K562 (cell line): Measurements from ENCODE around the gene USP32. TPM values are rescaled to one million over a fixed set of nuclear protein-coding genes. Genes with fewer than 3 reads are reported as not detected.
A peak's percentile ranks its signal among the peaks of the same experiment; 100 is the strongest.

ENCODE experiments used
- ATAC-seq: fragments of 200-7000 bp; cut with Tn5 transposase; 3 replicates; pipeline ENCODE4 v1.9.1; 2020; ENCODE audit warnings: moderate library complexity
- BruUV-seq: library from RNA; stranded (reverse); fragments of 400-500 nt; replicated peaks from 2 replicates; lab custom pipeline; 2021; lab: Mats Ljungman, UMichigan
- CTCF ChIA-PET: fragments of 300-600 bp; formaldehyde crosslinking; extraction: SDS; loops from one replicate; lab custom pipeline; 2021; ENCODE audit warnings: low intra/inter-chr PET ratio; lab: Yijun Ruan, JAX
- POLR2A ChIA-PET: fragments of 300-600, 350-650 bp; sonication (Branson Sonifier 250); formaldehyde crosslinking; extraction: SDS; loops from one replicate; lab custom pipeline; 2021; ENCODE audit warnings: antibody characterized with exemption, inconsistent platforms; lab: Yijun Ruan, JAX
- DNase-seq, 4 experiments: peaks; one replicate each; pipeline versions ENCODE4 v3.0.0 to v3.0.0-alpha.2; 2011 to 2018; ENCODE audit warnings: low spot score in 3 of 4, mixed read lengths in 3 of 4; ENCODE audit errors: extremely low read depth in 1 of 4
- FAIRE-seq: peaks from 2 replicates; lab custom pipeline; 2011; peaks lifted over from hg19 to GRCh38; lab: Jason Lieb, UNC
- H2AFZ ChIP-seq: 2 replicates; pipeline ENCODE4 v1.6.0; 2011; ENCODE audit warnings: low read depth, low read length, control low read depth, inconsistent platforms
- H3K27ac ChIP-seq: fragments of 200-600 bp; 3 replicates; pipeline ENCODE4 v1.8.0; 2011; ENCODE audit warnings: low read depth, mild to moderate bottlenecking, control low read depth, inconsistent platforms, low read length, moderate library complexity, mixed read lengths; ENCODE audit errors: extremely low read depth
- H3K27me3 ChIP-seq, 2 experiments: fragments of 300-600 bp in 1 of 2; 2 replicates in 1 of 2; 3 replicates in 1 of 2; pipeline versions ENCODE4 v1.6.0 to v1.8.0; 2011; ENCODE audit warnings: inconsistent platforms in 2 of 2, low read length in 2 of 2, mild to moderate bottlenecking in 1 of 2, mixed read lengths in 1 of 2, moderate library complexity in 1 of 2; ENCODE audit not compliant: control insufficient read depth in 2 of 2, insufficient read depth in 2 of 2
- H3K36me3 ChIP-seq: fragments of 300-600 bp; 3 replicates; pipeline ENCODE4 v1.8.0; 2011; ENCODE audit warnings: mild to moderate bottlenecking, low read length, inconsistent platforms; ENCODE audit not compliant: control insufficient read depth, insufficient read depth
- H3K4me1 ChIP-seq, 2 experiments: fragments of 200-600 bp in 1 of 2; replicated peaks in 1 of 2; 2 replicates in 1 of 2; 3 replicates in 1 of 2; pipeline versions ENCODE4 v1.5.1 to v1.8.0; 2011; ENCODE audit warnings: inconsistent platforms in 2 of 2, low read length in 2 of 2, mild to moderate bottlenecking in 1 of 2, mixed read lengths in 1 of 2, moderate library complexity in 1 of 2; ENCODE audit not compliant: control insufficient read depth in 2 of 2, insufficient read depth in 2 of 2
- H3K4me2 ChIP-seq: 2 replicates; pipeline ENCODE4 v1.6.1; 2011; ENCODE audit warnings: low read length, control low read depth, inconsistent platforms, mixed read lengths; ENCODE audit not compliant: insufficient read depth
- H3K4me3 ChIP-seq: fragments of 200-600 bp; sonication (generic), shearing (Covaris generic); 2 replicates; pipeline ENCODE4 v1.5.1; 2016; ENCODE audit warnings: control low read depth, inconsistent platforms
- H3K79me2 ChIP-seq: fragments of 200-600 bp; 3 replicates; pipeline ENCODE4 v1.8.0; 2011; ENCODE audit warnings: low read length, inconsistent platforms; ENCODE audit not compliant: control insufficient read depth, insufficient read depth
- H3K9ac ChIP-seq, 2 experiments: 2 replicates each; pipeline versions ENCODE4 v1.6.0 to v1.6.1; 2011; ENCODE audit warnings: low read depth in 2 of 2, low read length in 2 of 2, control low read depth in 1 of 2, inconsistent platforms in 1 of 2, mild to moderate bottlenecking in 1 of 2, mixed read lengths in 1 of 2; ENCODE audit not compliant: insufficient read depth in 1 of 2
- H3K9me1 ChIP-seq: one replicate; pipeline ENCODE4 v1.6.0; 2011; ENCODE audit warnings: inconsistent platforms, mild to moderate bottlenecking, low read length, moderate library complexity; ENCODE audit not compliant: control insufficient read depth, insufficient read depth
- H3K9me3 ChIP-seq: replicated peaks from 2 replicates; pipeline ENCODE4 v1.5.1; 2011; ENCODE audit warnings: low read depth, low read length, inconsistent platforms; ENCODE audit not compliant: control insufficient read depth, insufficient read depth
- H4K20me1 ChIP-seq: replicated peaks from 2 replicates; pipeline ENCODE4 v1.6.1; 2011; ENCODE audit warnings: low read length, inconsistent platforms, mixed read lengths; ENCODE audit not compliant: control insufficient read depth, insufficient read depth
- DIDO1 ChIP-seq: fragments of 450-650 bp; IDR thresholded peaks from 2 replicates; pipeline ENCODE4 v1.6.1; 2016; ENCODE audit warnings: low read depth, missing biosample characterization, missing genetic modification characterization
- POLR2AphosphoS5 ChIP-seq: IDR thresholded peaks from 2 replicates; pipeline ENCODE4 v1.6.1; 2011; ENCODE audit warnings: mild to moderate bottlenecking, low read depth, low read length, moderate library complexity; ENCODE audit not compliant: control insufficient read depth, insufficient read depth
- PTBP1 ChIP-seq: fragments of 200-400 bp; formaldehyde crosslinking; IDR thresholded peaks from 2 replicates; pipeline ENCODE4 v1.6.1; 2017; ENCODE audit warnings: low read depth, low read length
- RBM39 ChIP-seq: fragments of 200-400 bp; formaldehyde crosslinking; optimal IDR thresholded peaks from 2 replicates; pipeline ENCODE3; 2018; ENCODE audit warnings: low read depth, low read length
- SREBF2 ChIP-seq: sonication (generic); formaldehyde crosslinking; IDR thresholded peaks from 2 replicates; pipeline ENCODE4 v1.4.0; 2020; ENCODE audit warnings: mild to moderate bottlenecking, missing genetic modification reagents
- ZNF316 ChIP-seq: fragments of 450-650 bp; IDR thresholded peaks from 2 replicates; pipeline ENCODE4 v1.6.1; 2016
- ZNF766 ChIP-seq: fragments of 200-800 bp; sonication (Bioruptor generic); conservative IDR thresholded peaks from 2 replicates; pipeline ENCODE4 v1.6.1; 2016; ENCODE audit warnings: missing genetic modification characterization, missing compliant biosample characterization
- WGBS: fragments of 100-300 bp; shearing (Covaris generic); methylation state at CpG from one replicate; pipeline ENCODE4 v1.1.6; 2016; ENCODE audit warnings: low coverage, mixed read lengths; ENCODE audit not compliant: insufficient coverage; ENCODE audit errors: missing lambda C conversion rate; 5-methylcytosine and 5-hydroxymethylcytosine counted together
- in situ Hi-C: fragments of 300-500 bp; cut with MboI; formaldehyde crosslinking; loops from 4 replicates; pipeline ENCODE4 v1.15.0; 2018; ENCODE audit warnings: inconsistent platforms, mixed read lengths
- intact Hi-C: fragments of 100-400 bp; cut with micrococcal nuclease; formaldehyde crosslinking; loops from 2 replicates; pipeline ENCODE4 v1.14.2; 2022
- polyA plus RNA-seq, 8 experiments: library from polyadenylated mRNA; depleted of rRNA in 4 of 8; stranded (reverse) in 5 of 8; unstranded in 3 of 8; fragments of >200 nt; fragmentation: Nextera tagmentation in 2 of 8; fragmentation: Illumina TruSeq in 1 of 8; extraction: Ambion mirVana in 2 of 8; extraction: Trizol in 1 of 8; gene quantifications; 2 replicates each; pipeline versions ENCODE4 v1.2.1 to v1.2.3, GENCODE V29; 2011 to 2014; ENCODE audit warnings: inconsistent platforms in 1 of 8, missing spikeins in 1 of 8
- total RNA-seq, 7 experiments: library from RNA; depleted of rRNA in 6 of 7; stranded (reverse); fragments of >200 nt in 6 of 7; fragmentation: Illumina TruSeq in 2 of 7; extraction: Trizol in 2 of 7; gene quantifications; 2 replicates each; pipeline versions ENCODE4 v1.2.1 to v1.2.3, GENCODE V29; 2011 to 2021; ENCODE audit warnings: low replicate concordance in 1 of 7
- TF ChIP-seq, protein P1 (sequence below): conservative IDR thresholded peaks from 2 replicates; pipeline ENCODE4 v1.6.1; 2011; ENCODE audit warnings: low read depth, mild to moderate bottlenecking, low read length; ENCODE audit not compliant: control insufficient read depth
- TF ChIP-seq, protein P2 (sequence below): fragments of 450-650 bp; IDR thresholded peaks from 2 replicates; pipeline ENCODE4 v1.6.1; 2017; ENCODE audit warnings: mild to moderate bottlenecking, moderate library complexity
- TF ChIP-seq, protein P3 (sequence below): sonication (generic); formaldehyde crosslinking; IDR thresholded peaks from 2 replicates; pipeline ENCODE4 v1.8.0; 2023; ENCODE audit warnings: mild to moderate bottlenecking, missing genetic modification reagents
- TF ChIP-seq, protein P4 (sequence below), 3 experiments: fragments of 200-800 bp in 1 of 3; fragments of 250-450 bp in 1 of 3; fragments of 450-650 bp in 1 of 3; sonication (Bioruptor Pico) in 1 of 3; sonication (Bioruptor generic) in 1 of 3; formaldehyde crosslinking in 1 of 3; IDR thresholded peaks; 2 replicates each; pipeline versions ENCODE4 v1.6.1 to v1.8.0; 2016 to 2022; ENCODE audit warnings: mild to moderate bottlenecking in 2 of 3, missing genetic modification characterization in 2 of 3, missing compliant biosample characterization in 1 of 3, moderate library complexity in 1 of 3
- TF ChIP-seq, protein P5 (sequence below): sonication (generic); formaldehyde crosslinking; IDR thresholded peaks from 2 replicates; pipeline ENCODE4 v1.8.0; 2022; ENCODE audit warnings: missing genetic modification reagents, mild to moderate bottlenecking, borderline replicate concordance

Gene USP32
- total and polyA plus RNA-seq, 9 of the 15 experiments (the other 6 are each of a cell fraction or from before 2014, with no cell fraction given) = 18.0 to 69.3 (median 47.1) TPM

DNA sequence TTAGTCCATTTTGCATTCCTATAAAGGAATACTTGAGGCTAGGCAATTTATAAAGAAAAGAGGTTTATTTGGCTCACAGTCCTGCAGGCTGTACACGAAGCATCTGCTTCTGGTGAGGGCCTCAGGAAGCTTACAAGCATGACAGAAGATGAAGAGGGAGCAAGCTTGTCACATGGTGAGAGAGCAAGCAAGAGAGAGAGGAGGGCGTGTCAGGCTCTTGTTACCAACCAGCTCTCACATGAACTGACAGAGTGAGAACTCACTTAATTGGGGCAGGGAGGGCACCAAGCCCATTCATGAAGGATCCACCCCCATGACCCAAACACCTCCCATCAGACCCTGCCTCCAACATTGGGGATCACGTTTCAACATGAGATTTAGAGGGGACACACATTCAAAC is 31.9 kb upstream of the USP32 start:
- H3K27ac ChIP-seq = no peak overlapping the region
- in situ Hi-C loops = loop anchor here (10.0 kb wide), 1 partner anchor 279 kb away; the partner anchor contains the start of gene CA4

More for the DNA sequence above, 31.9 kb upstream of the USP32 start:
- Histone ChIP-seq H3K36me3 (no peaks in the 10 kb centered on the region), H3K27me3 (peaks cover 8 to 17% of the 10 kb centered on the region in 2 experiments; a peak in 3 of 5 replicates), H2AFZ (no peak overlapping the region), H3K4me2 (no peak overlapping the region), H3K4me3 (no peak overlapping the region), H3K9me1 (no peaks in the 10 kb centered on the region), H3K9me3 (no peaks in the 10 kb centered on the region), H3K79me2 (no peaks in the 10 kb centered on the region), H4K20me1 (no peaks in the 10 kb centered on the region), H3K4me1 (peaks cover 0 to 13% of the 10 kb centered on the region in 2 experiments; a peak in 2 of 5 replicates), H3K9ac (no peak overlapping the region)
- TF ChIP-seq, protein P1, sequence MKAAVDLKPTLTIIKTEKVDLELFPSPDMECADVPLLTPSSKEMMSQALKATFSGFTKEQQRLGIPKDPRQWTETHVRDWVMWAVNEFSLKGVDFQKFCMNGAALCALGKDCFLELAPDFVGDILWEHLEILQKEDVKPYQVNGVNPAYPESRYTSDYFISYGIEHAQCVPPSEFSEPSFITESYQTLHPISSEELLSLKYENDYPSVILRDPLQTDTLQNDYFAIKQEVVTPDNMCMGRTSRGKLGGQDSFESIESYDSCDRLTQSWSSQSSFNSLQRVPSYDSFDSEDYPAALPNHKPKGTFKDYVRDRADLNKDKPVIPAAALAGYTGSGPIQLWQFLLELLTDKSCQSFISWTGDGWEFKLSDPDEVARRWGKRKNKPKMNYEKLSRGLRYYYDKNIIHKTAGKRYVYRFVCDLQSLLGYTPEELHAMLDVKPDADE = no peak
- TF ChIP-seq RBM39 (no peak), SREBF2 (CRISPR knock-in tag) (no peak), ZNF316 (peak; percentile 68), DIDO1 (tag) (no peak), ZNF766 (CRISPR knock-in tag) (peak; percentile 88), PTBP1 (no peak), POLR2AphosphoS5 (no peak)
- TF ChIP-seq, protein P2, sequence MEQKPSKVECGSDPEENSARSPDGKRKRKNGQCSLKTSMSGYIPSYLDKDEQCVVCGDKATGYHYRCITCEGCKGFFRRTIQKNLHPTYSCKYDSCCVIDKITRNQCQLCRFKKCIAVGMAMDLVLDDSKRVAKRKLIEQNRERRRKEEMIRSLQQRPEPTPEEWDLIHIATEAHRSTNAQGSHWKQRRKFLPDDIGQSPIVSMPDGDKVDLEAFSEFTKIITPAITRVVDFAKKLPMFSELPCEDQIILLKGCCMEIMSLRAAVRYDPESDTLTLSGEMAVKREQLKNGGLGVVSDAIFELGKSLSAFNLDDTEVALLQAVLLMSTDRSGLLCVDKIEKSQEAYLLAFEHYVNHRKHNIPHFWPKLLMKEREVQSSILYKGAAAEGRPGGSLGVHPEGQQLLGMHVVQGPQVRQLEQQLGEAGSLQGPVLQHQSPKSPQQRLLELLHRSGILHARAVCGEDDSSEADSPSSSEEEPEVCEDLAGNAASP = no peak
- TF ChIP-seq, protein P3, sequence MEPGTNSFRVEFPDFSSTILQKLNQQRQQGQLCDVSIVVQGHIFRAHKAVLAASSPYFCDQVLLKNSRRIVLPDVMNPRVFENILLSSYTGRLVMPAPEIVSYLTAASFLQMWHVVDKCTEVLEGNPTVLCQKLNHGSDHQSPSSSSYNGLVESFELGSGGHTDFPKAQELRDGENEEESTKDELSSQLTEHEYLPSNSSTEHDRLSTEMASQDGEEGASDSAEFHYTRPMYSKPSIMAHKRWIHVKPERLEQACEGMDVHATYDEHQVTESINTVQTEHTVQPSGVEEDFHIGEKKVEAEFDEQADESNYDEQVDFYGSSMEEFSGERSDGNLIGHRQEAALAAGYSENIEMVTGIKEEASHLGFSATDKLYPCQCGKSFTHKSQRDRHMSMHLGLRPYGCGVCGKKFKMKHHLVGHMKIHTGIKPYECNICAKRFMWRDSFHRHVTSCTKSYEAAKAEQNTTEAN (CRISPR knock-in tag) = no peak
- TF ChIP-seq, protein P4, sequence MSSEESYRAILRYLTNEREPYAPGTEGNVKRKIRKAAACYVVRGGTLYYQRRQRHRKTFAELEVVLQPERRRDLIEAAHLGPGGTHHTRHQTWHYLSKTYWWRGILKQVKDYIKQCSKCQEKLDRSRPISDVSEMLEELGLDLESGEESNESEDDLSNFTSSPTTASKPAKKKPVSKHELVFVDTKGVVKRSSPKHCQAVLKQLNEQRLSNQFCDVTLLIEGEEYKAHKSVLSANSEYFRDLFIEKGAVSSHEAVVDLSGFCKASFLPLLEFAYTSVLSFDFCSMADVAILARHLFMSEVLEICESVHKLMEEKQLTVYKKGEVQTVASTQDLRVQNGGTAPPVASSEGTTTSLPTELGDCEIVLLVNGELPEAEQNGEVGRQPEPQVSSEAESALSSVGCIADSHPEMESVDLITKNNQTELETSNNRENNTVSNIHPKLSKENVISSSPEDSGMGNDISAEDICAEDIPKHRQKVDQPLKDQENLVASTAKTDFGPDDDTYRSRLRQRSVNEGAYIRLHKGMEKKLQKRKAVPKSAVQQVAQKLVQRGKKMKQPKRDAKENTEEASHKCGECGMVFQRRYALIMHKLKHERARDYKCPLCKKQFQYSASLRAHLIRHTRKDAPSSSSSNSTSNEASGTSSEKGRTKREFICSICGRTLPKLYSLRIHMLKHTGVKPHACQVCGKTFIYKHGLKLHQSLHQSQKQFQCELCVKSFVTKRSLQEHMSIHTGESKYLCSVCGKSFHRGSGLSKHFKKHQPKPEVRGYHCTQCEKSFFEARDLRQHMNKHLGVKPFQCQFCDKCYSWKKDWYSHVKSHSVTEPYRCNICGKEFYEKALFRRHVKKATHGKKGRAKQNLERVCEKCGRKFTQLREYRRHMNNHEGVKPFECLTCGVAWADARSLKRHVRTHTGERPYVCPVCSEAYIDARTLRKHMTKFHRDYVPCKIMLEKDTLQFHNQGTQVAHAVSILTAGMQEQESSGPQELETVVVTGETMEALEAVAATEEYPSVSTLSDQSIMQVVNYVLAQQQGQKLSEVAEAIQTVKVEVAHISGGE (CRISPR knock-in tag; IDR thresholded peaks at IDR 0.05) = peak in 1 of 3 experiments; percentile 76; a peak in 2 of 6 replicates
- TF ChIP-seq, protein P5, sequence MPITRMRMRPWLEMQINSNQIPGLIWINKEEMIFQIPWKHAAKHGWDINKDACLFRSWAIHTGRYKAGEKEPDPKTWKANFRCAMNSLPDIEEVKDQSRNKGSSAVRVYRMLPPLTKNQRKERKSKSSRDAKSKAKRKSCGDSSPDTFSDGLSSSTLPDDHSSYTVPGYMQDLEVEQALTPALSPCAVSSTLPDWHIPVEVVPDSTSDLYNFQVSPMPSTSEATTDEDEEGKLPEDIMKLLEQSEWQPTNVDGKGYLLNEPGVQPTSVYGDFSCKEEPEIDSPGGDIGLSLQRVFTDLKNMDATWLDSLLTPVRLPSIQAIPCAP (CRISPR knock-in tag) = no peak
- DNase-seq (no peak), ATAC-seq (no peak), FAIRE-seq (no peak)
- no TSS peak for BruUV-seq
- ChIA-PET POLR2A (interaction anchor here (0.6 kb wide), 1 partner anchor 103 kb away, joined by 4 read pairs; no protein-coding TSS in a partner anchor), CTCF (no interaction called here)
- WGBS = 12% methylated on average over 2 of the region's 3 CpGs
- intact Hi-C loops = no loop called here
